Astrocyte (in vitro differentiated cells and primary cell): ENCODE results near the gene WNT8B. TPM values are rescaled to one million over a fixed set of nuclear protein-coding genes. Genes with fewer than 3 reads are reported as not detected.

ENCODE experiments used
- DNase-seq: peaks from one replicate; pipeline ENCODE4 v3.0.0-alpha.2; 2010; ENCODE audit warnings: low read depth
- FAIRE-seq: peaks from 2 replicates; lab custom pipeline; 2011; peaks lifted over from hg19 to GRCh38; lab: Jason Lieb, UNC
- H2AFZ ChIP-seq: 2 replicates; pipeline ENCODE4 v1.6.0; 2012; ENCODE audit warnings: low read depth, low read length, inconsistent platforms
- H3K27ac ChIP-seq: 2 replicates; pipeline ENCODE4 v1.5.1; 2011; ENCODE audit warnings: low read depth, low read length, inconsistent platforms
- H3K27me3 ChIP-seq: 2 replicates; pipeline ENCODE4 v1.6.0; 2011; ENCODE audit warnings: low read length, inconsistent platforms; ENCODE audit not compliant: insufficient read depth
- H3K36me3 ChIP-seq: 2 replicates; pipeline ENCODE4 v1.5.1; 2011; ENCODE audit warnings: low read length, inconsistent platforms; ENCODE audit not compliant: insufficient read depth
- H3K4me1 ChIP-seq: 2 replicates; pipeline ENCODE4 v1.5.1; 2011; ENCODE audit warnings: low read length, inconsistent platforms; ENCODE audit not compliant: insufficient read depth
- H3K4me2 ChIP-seq: 2 replicates; pipeline ENCODE4 v1.6.0; 2012; ENCODE audit warnings: low read length, inconsistent platforms
- H3K4me3 ChIP-seq: 2 replicates; pipeline ENCODE4 v1.5.1; 2011; ENCODE audit warnings: low read depth, mild to moderate bottlenecking, low read length, inconsistent platforms; ENCODE audit not compliant: insufficient read depth
- H3K79me2 ChIP-seq: 2 replicates; pipeline ENCODE4 v1.6.0; 2012; ENCODE audit warnings: mild to moderate bottlenecking, low read length, inconsistent platforms; ENCODE audit not compliant: insufficient read depth
- H3K9ac ChIP-seq: 2 replicates; pipeline ENCODE4 v1.6.0; 2012; ENCODE audit warnings: mild to moderate bottlenecking, low read length, inconsistent platforms
- H3K9me3 ChIP-seq: 2 replicates; pipeline ENCODE4 v1.5.1; 2012; ENCODE audit warnings: low read depth, mild to moderate bottlenecking, low read length, inconsistent platforms; ENCODE audit not compliant: insufficient read depth
- H4K20me1 ChIP-seq: 2 replicates; pipeline ENCODE4 v1.6.0; 2012; ENCODE audit warnings: low read length, inconsistent platforms; ENCODE audit not compliant: insufficient read depth
- H3K27ac Mint-ChIP-seq: one replicate; pipeline ENCODE4 v1.8.0; 2021; ENCODE audit warnings: mild to moderate bottlenecking, mixed read lengths; ENCODE audit not compliant: unreplicated experiment
- H3K27me3 Mint-ChIP-seq: one replicate; pipeline ENCODE4 v1.8.0; 2021; ENCODE audit warnings: low read depth, mixed read lengths; ENCODE audit not compliant: unreplicated experiment
- H3K36me3 Mint-ChIP-seq: one replicate; pipeline ENCODE4 v1.8.0; 2021; ENCODE audit warnings: low read depth, mixed read lengths; ENCODE audit not compliant: unreplicated experiment
- H3K4me1 Mint-ChIP-seq: one replicate; pipeline ENCODE4 v1.8.0; 2021; ENCODE audit warnings: low read depth, mixed read lengths; ENCODE audit not compliant: unreplicated experiment
- H3K4me3 Mint-ChIP-seq: one replicate; pipeline ENCODE4 v1.8.0; 2021; ENCODE audit warnings: mild to moderate bottlenecking, moderate library complexity, mixed read lengths; ENCODE audit not compliant: unreplicated experiment
- H3K9me3 Mint-ChIP-seq: one replicate; pipeline ENCODE4 v1.8.0; 2021; ENCODE audit warnings: mild to moderate bottlenecking, mixed read lengths; ENCODE audit not compliant: unreplicated experiment
- CTCF ChIP-seq: IDR thresholded peaks from 2 replicates; pipeline ENCODE4 v1.5.1; 2011; ENCODE audit warnings: low read depth, mild to moderate bottlenecking, inconsistent platforms, low read length, moderate library complexity; ENCODE audit not compliant: insufficient read depth
- EZH2 ChIP-seq: IDR thresholded peaks from 2 replicates; pipeline ENCODE4 v1.6.1; 2012; ENCODE audit warnings: mild to moderate bottlenecking, low read length, inconsistent platforms; ENCODE audit not compliant: insufficient read depth
- total RNA-seq: library from RNA; stranded (reverse); gene quantifications from 2 replicates; pipeline ENCODE4 v1.2.1, GENCODE V29; 2021

WNT8B gene
- total RNA-seq, 1 donor from 2014 or later: not detected

DNA sequence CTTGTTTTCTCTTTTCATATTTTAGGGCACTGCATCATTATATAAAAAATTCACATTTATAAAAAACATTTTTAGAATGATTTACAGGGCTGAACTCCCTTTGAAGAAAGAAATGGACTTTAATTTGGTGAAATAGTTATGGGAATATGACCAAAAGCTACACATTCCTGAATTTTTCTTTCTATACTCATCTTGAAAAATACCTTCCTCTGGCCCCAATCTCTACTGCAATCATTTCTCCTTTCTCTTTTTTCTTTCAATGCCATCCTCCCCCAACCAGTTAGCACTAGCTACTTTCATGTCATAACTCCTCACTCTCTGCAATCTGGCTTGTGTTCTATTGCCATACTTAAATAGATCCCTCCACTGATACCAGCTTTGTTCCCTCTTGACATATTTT, 6.2 kb downstream of the WNT8B start:
- Mint-ChIP-seq H3K4me3 (no peak overlapping the region), H3K27me3 (peaks cover 29% of the 10 kb centered on the region), H3K36me3 (no peaks in the 10 kb centered on the region), H3K27ac (no peak overlapping the region), H3K9me3 (no peaks in the 10 kb centered on the region), H3K4me1 (peaks cover 4% of the 10 kb centered on the region)
- no peaks in the 10 kb centered on the region for H4K20me1 ChIP-seq
- TF ChIP-seq CTCF (no peak), EZH2 (no peak)
- H3K4me1 ChIP-seq: no peaks in the 10 kb centered on the region
- no peak overlapping the region for H2AFZ ChIP-seq
- H3K4me2 ChIP-seq: no peak overlapping the region
- peaks cover 40% of the 10 kb centered on the region for H3K27me3 ChIP-seq
- FAIRE-seq (no peak), DNase-seq (no peak)
- H3K9me3 ChIP-seq: no peaks in the 10 kb centered on the region
- H3K4me3 ChIP-seq: no peak overlapping the region
- H3K27ac ChIP-seq: no peak overlapping the region
- H3K9ac ChIP-seq: no peak overlapping the region
- no peaks in the 10 kb centered on the region for H3K79me2 ChIP-seq
- no peaks in the 10 kb centered on the region for H3K36me3 ChIP-seq

DNA sequence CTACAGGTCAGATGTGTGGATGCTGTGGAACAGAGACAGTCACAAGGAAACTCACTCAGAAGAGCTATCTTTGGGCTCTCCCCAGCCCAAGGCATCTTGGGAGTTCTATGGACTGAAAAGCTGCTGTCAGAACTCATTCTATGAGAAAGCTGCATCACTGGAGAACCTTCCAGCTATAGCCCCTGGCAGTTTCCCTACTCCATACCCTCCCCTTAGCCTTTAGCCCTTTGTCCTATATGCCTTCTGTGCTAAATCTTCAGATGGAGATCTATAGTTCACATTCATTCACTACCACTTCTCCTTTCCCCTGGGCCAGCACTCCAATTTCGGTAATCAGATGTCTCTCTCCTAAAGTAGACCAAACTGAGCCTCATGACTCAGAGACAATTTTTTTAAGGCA, 6.9 kb downstream of the WNT8B start:
- TF ChIP-seq EZH2: no peak
- TF ChIP-seq CTCF: no peak
- H3K79me2 ChIP-seq: no peaks in the 10 kb centered on the region
- no peak for DNase-seq
- H2AFZ ChIP-seq: no peak overlapping the region
- no peaks in the 10 kb centered on the region for H3K36me3 Mint-ChIP-seq
- H3K4me1 ChIP-seq: no peaks in the 10 kb centered on the region
- no peaks in the 10 kb centered on the region for H3K36me3 ChIP-seq
- H3K9me3 Mint-ChIP-seq: no peaks in the 10 kb centered on the region
- H3K4me2 ChIP-seq: no peak overlapping the region
- H3K27ac Mint-ChIP-seq: no peak overlapping the region
- H3K9me3 ChIP-seq: no peaks in the 10 kb centered on the region
- peaks cover 34% of the 10 kb centered on the region for H3K27me3 ChIP-seq
- H4K20me1 ChIP-seq: no peaks in the 10 kb centered on the region
- H3K4me3 Mint-ChIP-seq: no peak overlapping the region
- no peak overlapping the region for H3K9ac ChIP-seq
- H3K4me3 ChIP-seq: no peak overlapping the region
- no peak for FAIRE-seq
- H3K27ac ChIP-seq: no peak overlapping the region
- H3K4me1 Mint-ChIP-seq: peaks cover 4% of the 10 kb centered on the region
- H3K27me3 Mint-ChIP-seq: peaks cover 31% of the 10 kb centered on the region

GRCh38 chr10:100470367-100470766, 7.6 kb downstream of the WNT8B start:
- Histone ChIP-seq H3K36me3 (no peaks in the 10 kb centered on the region), H3K9me3 (no peaks in the 10 kb centered on the region), H4K20me1 (no peaks in the 10 kb centered on the region), H3K4me1 (no peaks in the 10 kb centered on the region), H2AFZ (no peak overlapping the region), H3K4me3 (no peak overlapping the region), H3K79me2 (no peaks in the 10 kb centered on the region), H3K4me2 (no peak overlapping the region), H3K9ac (no peak overlapping the region), H3K27me3 (peaks cover 34% of the 10 kb centered on the region), H3K27ac (no peak overlapping the region)
- H3K27me3 Mint-ChIP-seq: peaks cover 30% of the 10 kb centered on the region
- H3K27ac Mint-ChIP-seq: no peak overlapping the region
- H3K4me1 Mint-ChIP-seq: peaks cover 4% of the 10 kb centered on the region
- H3K36me3 Mint-ChIP-seq: no peaks in the 10 kb centered on the region
- FAIRE-seq (no peak), DNase-seq (no peak)
- TF ChIP-seq CTCF: no peak
- no peak for TF ChIP-seq EZH2
- H3K9me3 Mint-ChIP-seq: no peaks in the 10 kb centered on the region
- no peak overlapping the region for H3K4me3 Mint-ChIP-seq
